ENCODE results near the gene MCRIP2.

The MCRIP2 gene

DNA sequence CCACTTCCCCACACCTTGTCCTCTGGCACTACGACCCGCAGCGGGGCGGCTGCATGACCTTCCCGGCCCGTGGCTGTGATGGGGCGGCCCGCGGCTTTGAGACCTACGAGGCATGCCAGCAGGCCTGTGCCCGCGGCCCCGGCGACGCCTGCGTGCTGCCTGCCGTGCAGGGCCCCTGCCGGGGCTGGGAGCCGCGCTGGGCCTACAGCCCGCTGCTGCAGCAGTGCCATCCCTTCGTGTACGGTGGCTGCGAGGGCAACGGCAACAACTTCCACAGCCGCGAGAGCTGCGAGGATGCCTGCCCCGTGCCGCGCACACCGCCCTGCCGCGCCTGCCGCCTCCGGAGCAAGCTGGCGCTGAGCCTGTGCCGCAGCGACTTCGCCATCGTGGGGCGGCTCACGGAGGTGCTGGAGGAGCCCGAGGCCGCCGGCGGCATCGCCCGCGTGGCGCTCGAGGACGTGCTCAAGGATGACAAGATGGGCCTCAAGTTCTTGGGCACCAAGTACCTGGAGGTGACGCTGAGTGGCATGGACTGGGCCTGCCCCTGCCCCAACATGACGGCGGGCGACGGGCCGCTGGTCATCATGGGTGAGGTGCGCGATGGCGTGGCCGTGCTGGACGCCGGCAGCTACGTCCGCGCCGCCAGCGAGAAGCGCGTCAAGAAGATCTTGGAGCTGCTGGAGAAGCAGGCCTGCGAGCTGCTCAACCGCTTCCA is 8.1 kb upstream of the MCRIP2 start:
- H3K4me3 ChIP-seq (ENCODE audit: low read depth, low read length): no peak overlapping the region
- TF ChIP-seq, protein P1, sequence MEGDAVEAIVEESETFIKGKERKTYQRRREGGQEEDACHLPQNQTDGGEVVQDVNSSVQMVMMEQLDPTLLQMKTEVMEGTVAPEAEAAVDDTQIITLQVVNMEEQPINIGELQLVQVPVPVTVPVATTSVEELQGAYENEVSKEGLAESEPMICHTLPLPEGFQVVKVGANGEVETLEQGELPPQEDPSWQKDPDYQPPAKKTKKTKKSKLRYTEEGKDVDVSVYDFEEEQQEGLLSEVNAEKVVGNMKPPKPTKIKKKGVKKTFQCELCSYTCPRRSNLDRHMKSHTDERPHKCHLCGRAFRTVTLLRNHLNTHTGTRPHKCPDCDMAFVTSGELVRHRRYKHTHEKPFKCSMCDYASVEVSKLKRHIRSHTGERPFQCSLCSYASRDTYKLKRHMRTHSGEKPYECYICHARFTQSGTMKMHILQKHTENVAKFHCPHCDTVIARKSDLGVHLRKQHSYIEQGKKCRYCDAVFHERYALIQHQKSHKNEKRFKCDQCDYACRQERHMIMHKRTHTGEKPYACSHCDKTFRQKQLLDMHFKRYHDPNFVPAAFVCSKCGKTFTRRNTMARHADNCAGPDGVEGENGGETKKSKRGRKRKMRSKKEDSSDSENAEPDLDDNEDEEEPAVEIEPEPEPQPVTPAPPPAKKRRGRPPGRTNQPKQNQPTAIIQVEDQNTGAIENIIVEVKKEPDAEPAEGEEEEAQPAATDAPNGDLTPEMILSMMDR (IDR thresholded peaks at IDR 0.05; ENCODE audit: low read depth, low read length, missing control alignments): no peak
- no peak for DNase-seq (ENCODE audit: low read depth)

DNA sequence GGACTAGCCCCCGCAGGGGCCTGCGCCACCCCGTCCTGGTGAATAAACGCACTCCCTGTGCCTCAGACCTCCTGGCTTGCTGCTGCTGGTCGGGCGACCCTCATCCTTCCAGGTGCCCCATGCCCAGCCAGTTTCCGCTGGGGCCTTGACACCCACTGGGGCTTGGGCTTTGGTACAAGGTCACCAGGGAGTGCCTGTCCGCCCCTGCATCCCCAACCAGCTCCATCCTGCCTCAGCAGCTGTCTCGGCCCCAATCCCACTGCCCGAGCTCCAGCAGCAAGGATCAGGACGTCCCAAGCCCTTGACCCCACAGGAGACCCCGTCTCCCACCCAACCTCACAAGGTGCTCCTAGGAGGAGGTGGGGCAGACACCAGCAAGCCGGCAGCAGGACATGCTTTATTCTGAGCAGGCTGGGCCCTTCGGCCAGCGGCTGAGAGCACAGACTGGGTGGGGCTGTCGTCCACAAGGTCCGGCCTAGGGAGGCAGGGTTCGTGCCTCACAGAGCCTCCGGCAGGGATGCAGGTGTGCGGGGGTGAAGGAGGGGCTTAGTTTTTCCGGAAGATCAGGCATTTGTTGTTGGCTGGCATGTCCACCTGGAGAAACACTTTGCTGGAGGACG is 7.5 kb upstream of the MCRIP2 start:
- DNase-seq (ENCODE audit: low read depth): no peak
- H3K4me3 ChIP-seq (ENCODE audit: low read depth, low read length): no peak overlapping the region
- TF ChIP-seq, protein P1 (IDR thresholded peaks at IDR 0.05; ENCODE audit: low read depth, low read length, missing control alignments): no peak

DNA sequence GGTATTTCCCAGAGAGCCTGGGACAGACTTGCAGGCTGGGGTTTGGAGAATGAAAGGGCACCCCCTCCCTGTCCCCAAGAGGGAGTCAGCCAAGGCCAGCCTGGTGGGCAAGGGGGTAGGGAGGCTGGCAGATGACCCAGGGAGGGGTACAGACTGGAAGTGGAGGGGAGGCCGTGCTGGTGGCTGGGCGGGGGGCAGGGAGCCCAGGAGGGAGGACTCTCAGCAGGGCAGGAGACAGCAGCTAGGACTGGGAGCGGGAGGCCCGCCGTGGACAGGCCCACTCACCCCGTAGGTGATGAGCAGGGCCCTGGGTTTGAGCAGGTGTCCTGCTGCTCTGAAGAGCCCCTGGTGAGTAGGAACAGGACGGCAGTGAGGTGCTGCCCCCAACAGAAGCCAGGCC is 6.6 kb upstream of the MCRIP2 start:
- no peak for DNase-seq (ENCODE audit: low read depth)
- TF ChIP-seq, protein P1 (IDR thresholded peaks at IDR 0.05; ENCODE audit: low read depth, low read length, missing control alignments): no peak

DNA sequence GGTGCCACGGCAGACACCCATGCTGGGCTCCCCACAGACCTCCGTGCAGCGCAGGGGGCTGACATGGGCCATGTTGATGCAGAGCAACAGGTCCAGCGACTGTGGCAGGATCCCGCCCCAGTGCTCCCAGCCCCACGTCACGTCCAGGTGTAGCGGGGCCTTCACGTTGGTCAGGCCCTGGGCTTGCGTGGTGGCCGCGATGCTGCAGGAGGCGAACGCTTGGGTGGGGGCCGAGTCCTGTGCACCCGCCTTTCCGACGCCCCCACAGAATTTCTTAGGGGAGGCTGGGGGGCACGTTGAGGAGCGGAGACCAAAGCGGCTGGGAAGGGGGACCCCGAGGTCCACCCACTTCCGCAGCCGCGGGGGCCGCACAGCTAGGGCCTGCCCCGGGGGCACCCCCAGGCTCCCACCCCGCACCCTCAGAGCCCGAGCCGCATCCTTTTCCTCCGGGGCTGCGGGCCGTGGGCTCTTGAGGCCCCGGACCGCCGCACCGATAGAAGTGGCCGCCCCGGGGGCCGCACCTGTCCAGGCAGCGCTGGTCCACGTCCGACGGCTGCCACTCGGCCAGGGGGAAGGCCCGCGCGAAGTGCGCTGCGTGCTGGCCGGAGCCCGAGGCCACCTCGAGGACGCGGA is 5.9 kb upstream of the MCRIP2 start:
- DNase-seq (ENCODE audit: low read depth): no peak
- peak overlapping the region; percentile 92 for H3K4me3 ChIP-seq (ENCODE audit: low read depth, low read length)
- TF ChIP-seq, protein P1 (IDR thresholded peaks at IDR 0.05; ENCODE audit: low read depth, low read length, missing control alignments): no peak

More for the DNA sequence above, 6.6 kb upstream of the MCRIP2 start:
- H3K4me3 ChIP-seq (ENCODE audit: low read depth, low read length): peak overlapping the region; percentile 92

DNA sequence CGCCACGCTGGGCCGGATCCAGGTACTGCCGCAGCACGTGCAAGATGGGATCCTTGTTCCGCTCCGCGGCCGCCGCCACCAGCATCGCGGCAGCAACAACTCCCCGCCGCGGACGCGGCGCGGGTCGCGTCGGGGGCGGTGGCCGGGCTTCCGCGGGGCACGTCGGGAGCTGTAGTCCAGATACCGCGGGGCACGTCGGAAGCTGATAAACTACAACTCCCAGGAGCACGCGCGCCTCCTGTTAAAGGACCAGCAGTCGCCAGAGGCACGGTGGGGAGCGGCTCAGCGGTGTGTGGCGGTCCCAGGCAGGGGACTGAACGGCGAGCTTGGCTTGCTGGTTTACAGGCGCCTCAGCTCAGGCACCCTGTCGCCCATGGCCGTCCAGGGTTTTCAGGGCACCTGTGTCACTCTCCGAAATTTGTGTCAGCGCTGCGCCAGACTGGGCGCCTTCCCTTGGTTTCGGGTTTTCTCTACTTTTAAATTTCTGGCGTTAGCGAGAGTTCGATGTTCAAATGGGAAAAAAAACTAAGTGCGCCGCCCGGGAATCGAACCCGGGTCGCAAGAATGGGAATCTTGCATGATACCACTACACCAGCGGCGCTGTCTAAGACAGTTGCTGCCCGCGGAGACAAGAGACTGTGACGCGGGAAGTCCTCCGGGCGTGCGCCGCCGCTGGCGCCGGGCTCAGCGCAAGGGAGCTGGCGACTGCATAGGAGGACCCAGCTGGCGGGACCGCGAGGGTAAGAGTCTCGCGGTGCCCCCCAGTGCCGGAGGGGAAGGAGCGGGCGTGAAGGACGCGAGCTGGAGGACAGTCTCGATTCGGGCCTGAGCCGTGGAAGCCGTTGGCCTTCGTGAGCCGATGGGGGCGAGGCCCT is 5.2 kb upstream of the MCRIP2 start, which contains the start of gene METTL26:
TSS of gene METTL26 (minus strand) at position 100 of the 875 bp plus-strand sequence. CDS start at position 85, 15 bp downstream.
- TF ChIP-seq, protein P1 (IDR thresholded peaks at IDR 0.05; ENCODE audit: low read depth, low read length, missing control alignments): no peak
- peak; percentile 87 for DNase-seq (ENCODE audit: low read depth)
- H3K4me3 ChIP-seq (ENCODE audit: low read depth, low read length): peak within 1 kb of the TSS; percentile 92

Data from GM12864 (cell line).